Measurements from ENCODE around the gene ACTR1B.
"Not testable (repeated sequence)": the region's sequence is repeated elsewhere in the genome, so short reads cannot be mapped to it uniquely, and the experiment has no call there.

The ACTR1B gene

DNA sequence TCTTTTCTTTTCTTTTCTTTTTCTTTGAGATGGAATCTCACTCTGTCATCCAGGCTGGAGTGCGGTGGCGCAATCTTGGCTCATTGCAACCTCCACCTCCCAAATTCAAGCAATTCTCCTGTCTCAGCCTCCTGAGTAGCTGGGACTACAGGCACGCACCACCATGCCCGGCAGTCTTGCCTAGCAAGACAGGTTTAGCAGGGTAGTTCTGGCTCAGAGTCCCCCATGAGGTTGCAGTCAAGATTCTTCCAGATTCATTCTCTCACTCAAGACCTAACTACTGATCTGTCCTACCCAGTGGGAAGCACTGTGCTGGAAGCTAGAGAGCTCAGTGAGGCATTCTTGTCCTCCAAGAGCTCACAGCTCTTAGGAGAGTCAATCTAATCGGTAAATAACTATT is 31.9 kb upstream of the ACTR1B start:
- DNase-seq: peak in 1 of 10 donors; percentile 34
- intact Hi-C loops (cut with DNase I): loop anchor here (2.0 to 10.0 kb wide), 2 partner anchors 31 to 101 kb away; partner anchors contain the start of gene ACTR1B

- intact Hi-C loops (cut with DNase I): loop anchor here (10.0 kb wide), 1 partner anchor 99 kb away; no protein-coding TSS in a partner anchor
- DNase-seq: no peak
Measured at GRCh38 chr2:97693476-97693875, 29.6 kb upstream of the ACTR1B start.

- intact Hi-C loops (cut with DNase I): loop anchor here (10.0 kb wide), 1 partner anchor 96 kb away; no protein-coding TSS in a partner anchor
- peak in 1 of 10 donors; percentile 59 for DNase-seq
Measured at GRCh38 chr2:97691166-97691565, 27.3 kb upstream of the ACTR1B start.

DNA sequence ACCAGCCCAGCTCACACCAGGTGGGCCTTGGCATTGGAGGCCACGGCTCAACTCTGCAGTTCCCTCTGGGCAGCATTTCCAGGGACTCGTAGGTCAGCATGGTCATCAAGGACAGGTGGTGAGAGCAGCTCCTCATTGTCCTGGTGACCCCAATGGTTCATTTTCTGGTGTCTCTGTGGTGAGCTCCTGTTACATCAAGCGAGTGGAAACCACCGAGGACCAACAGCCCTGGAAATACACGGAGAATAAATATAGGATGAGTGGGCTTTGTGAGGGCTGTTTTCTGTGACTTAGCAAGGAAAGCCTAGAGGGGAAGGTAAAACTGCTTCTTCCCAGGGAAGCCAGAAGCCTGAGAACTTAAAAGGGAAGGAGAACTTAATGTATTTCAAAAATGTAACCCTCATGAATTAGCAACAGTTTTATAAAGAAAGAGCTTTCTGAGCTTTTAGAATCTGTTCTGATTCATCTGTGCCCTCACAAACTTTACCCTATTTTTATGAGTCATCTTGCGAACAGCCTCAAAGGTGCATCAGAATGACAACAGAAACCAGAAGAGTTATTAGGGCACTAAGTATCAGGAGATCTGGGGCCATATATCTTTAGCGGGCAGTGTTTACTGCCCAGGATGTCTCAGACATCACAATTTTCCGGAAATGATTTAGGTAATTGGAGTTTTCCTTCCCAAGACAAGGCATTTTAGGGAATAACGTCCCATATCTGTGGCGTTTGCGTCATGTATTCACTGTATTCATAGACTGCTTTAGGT is 24.4 kb upstream of the ACTR1B start:
- intact Hi-C loops (cut with DNase I): no loop called here
- no peak for DNase-seq

GRCh38 chr2:97687235-97687634 is 23.4 kb upstream of the ACTR1B start:
- intact Hi-C loops (cut with DNase I); DNase-seq: not testable (repeated sequence)

- no peak for DNase-seq
- intact Hi-C loops (cut with DNase I): no loop called here
Measured at GRCh38 chr2:97678298-97678697, 14.5 kb upstream of the ACTR1B start.

GRCh38 chr2:97677480-97677879 is 13.6 kb upstream of the ACTR1B start:
- DNase-seq: no peak
- intact Hi-C loops (cut with DNase I): no loop called here

GRCh38 chr2:97676620-97677019 is 12.8 kb upstream of the ACTR1B start:
- intact Hi-C loops (cut with DNase I): no loop called here
- no peak for DNase-seq

DNA sequence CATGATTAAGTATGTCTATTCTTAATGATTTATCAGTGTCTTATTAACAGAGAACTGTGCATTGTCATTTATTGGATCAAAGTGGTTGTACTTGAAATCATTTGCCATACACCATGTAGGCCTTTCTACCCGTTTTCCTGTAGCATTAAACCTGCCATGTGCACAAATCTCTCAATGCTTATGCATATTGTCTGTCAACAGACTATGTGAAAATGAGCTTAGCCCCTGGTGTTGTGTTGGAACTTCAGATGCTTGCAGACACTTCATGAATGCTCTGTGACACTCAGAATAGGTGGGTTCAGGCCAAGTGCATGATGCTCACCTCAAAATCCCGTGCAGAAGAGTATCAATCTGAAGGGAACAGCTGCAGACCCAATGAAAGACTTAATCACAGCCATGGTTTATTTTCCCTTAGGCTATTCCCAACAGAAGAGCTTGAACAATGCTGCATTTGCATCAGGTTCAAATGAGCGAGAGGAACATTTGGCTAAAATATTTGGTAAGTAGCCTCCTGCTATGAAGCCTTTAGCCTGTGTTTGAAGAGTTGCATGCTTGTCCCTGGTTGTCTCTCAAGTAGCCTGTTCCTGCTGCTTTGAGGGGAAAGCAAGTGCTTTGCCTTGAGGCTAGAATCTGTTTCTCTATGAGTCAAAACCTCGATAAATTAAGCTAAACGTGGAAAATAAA is 11.7 kb upstream of the ACTR1B start:
- DNase-seq: no peak
- intact Hi-C loops (cut with DNase I): no loop called here

GRCh38 chr2:97673915-97674283 is 10.1 kb upstream of the ACTR1B start:
- DNase-seq: no peak
- intact Hi-C loops (cut with DNase I): no loop called here

DNA sequence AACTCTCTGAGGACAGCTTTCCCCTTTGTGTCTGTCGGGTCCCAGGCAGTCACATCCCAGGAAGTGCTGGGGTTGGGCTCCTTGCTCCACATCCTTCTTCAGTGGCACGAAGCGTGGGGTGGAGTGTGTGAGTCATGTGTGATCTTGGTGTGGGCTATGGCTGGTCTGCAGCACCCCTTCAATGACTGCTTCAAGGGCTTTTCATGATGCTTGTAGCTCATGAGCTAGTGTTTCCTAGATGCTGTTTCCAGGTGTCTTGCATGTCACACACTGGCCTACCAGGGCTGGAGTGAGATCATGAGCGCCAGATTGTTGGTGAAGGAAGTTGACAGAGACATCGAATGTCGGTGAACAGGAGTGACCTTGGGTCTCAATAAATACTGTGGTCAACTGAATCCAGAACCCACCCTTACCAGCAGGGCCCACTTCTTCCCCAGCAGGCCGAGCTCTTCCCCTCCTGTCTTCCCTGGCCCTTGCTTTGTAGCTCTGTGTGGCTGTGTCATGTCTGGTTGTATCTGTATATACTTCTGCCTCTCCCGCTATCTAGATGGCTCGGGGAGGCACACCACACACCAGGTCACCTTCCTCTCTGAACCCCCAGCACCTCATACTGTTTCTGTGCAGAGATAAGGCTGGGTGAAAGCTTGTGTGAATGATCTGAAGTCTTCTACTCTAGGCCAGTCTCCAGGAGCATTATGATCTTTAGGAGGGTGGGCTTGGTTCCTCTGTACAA is 9.5 kb upstream of the ACTR1B start:
- peak in 1 of 10 donors; percentile 27 for DNase-seq
- intact Hi-C loops (cut with DNase I): no loop called here

DNA sequence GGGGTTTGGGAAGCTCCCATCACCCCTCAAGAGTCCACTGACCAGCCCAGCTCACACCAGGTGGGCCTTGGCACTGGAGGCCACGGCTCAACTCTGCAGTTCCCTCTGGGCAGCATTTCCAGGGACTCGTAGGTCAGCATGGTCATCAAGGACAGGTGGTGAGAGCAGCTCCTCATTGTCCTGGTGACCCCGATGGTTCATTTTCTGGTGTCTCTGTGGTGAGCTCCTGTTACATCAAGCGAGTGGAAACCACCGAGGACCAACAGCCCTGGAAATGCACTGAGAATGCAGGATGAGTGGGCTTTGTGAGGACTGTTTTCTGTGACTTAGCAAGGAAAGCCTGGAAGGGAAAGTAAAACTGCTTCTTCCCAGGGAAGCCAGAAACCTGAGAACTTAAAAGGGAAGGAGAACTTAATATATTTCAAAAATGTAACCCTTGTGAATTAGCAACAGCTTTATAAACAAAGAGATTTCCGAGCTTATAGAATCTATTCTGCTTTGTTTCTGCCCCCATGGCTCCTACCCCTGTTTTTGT is 8.8 kb upstream of the ACTR1B start:
- intact Hi-C loops (cut with DNase I): not testable (repeated sequence)

GRCh38 chr2:97671526-97671925 is 7.7 kb upstream of the ACTR1B start:
- intact Hi-C loops (cut with DNase I): no loop called here
- no peak for DNase-seq

More for the DNA sequence above, 8.8 kb upstream of the ACTR1B start:
- not testable (repeated sequence) for DNase-seq

- DNase-seq: no peak
- intact Hi-C loops (cut with DNase I): no loop called here
Measured at GRCh38 chr2:97670471-97670870, 6.6 kb upstream of the ACTR1B start.

DNA sequence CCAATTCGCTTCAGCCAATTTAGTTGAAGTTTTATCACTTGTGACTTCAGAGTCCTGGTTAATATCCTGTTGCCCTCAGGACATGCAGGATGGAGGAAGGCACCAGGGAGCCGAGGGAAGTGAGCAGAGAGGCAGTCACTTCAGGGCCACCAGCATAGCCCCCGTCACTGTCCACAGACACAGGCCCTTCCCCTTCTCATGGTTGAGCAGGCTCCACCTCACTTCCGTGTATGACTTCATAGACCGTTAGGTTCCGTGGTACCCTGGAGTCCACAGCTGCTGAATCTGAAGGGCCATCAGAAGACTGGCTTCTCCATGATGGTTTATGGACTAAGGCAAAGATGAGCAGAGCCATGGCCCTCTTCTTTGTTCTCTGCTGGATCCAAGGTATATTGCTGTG is 5.6 kb upstream of the ACTR1B start, which contains the start of gene C2orf92:
Gene C2orf92, plus strand, starts transcription at position 266 of the 400 bp plus-strand sequence. Its CDS starts 76 bp downstream, at position 342.
- intact Hi-C loops (cut with DNase I): no loop called here
- peak in 1 of 10 donors; percentile 13 for DNase-seq

- DNase-seq: no peak
Measured at GRCh38 chr2:97664636-97664970, 759 bp upstream of the ACTR1B start.

GRCh38 chr2:97663626-97663961 is 250 bp downstream of the ACTR1B start:
- intact Hi-C loops (cut with DNase I): loop anchor here (1.0 kb wide), 1 partner anchor 18 kb away; no protein-coding TSS in a partner anchor
- DNase-seq: no peak

More at GRCh38 chr2:97664636-97664970, 759 bp upstream of the ACTR1B start:
- intact Hi-C loops (cut with DNase I): loop anchor here (2.0 kb wide), 1 partner anchor 32 kb away; no protein-coding TSS in a partner anchor

DNA sequence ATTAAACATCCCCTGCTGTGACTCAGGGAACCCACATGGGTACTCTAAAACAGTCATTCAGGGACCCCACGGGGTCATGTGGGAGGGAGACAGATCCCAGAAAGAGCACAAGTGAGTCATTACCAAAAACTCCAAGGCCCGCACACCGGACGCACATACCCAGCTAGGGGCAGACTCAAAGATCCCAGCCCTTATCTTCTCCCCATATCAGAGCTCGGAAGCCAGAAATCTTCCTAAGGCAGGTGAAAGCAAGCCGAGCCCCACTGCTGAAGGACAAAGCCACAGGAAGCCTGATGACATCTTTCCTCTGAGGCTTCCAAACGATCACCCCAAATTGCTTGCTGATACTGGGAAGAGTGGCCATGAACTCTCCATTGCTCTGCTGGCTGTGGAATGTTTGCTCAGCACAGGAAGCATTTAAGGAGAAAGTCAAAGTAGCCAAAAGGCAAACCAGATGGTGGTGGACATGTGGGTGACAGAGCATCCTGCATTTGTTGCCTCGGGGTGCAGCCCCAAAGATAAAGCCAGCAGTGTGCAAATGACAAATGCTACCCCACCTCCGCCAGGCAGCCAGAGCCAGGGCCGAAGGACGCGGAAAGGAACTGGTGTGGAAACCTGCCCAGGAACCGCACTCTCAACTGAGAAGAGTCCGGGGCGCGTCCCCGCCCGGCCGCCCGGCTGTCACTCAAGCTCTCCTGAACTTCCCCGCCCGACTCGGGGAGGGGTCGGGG is 784 bp downstream of the ACTR1B start:
- intact Hi-C loops (cut with DNase I): loop anchor here (1.0 kb wide), 1 partner anchor 18 kb away; no protein-coding TSS in a partner anchor
- peak; percentile 41 to 94 (median 58) for DNase-seq

GRCh38 chr2:97662386-97662894 is 1.4 kb downstream of the ACTR1B start:
- no peak for DNase-seq
- intact Hi-C loops (cut with DNase I): no loop called here

DNA sequence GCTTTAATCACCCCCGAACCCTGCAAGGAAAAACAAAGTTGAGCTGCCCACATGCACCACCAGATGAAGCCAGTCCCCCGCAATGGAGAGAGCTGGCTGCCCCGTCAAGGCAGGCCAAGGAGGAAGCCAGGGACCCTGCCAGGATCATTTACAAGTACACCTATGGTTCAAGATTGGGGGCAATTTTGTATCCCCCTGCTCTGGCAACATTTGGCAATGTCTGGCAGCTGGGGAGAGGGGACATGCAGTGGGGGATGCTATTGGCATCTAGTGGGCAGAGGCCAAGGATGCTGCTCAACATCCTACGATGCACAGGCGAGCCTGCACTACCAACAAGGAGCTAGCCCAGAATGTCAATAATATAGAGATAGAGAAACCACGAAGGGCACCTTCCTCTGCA is 1.9 kb downstream of the ACTR1B start:
- intact Hi-C loops (cut with DNase I): no loop called here
- DNase-seq: no peak

All from posterior cingulate gyrus (tissue), 11 donors.